ENCODE measurements around the gene METTL15.

GRCh38 chr11:28114731-28115130 is 6.5 kb downstream of the METTL15 start:
- TF ChIP-seq CTCF (IDR thresholded peaks at IDR 0.05) (no peak), POLR2A (IDR thresholded peaks at IDR 0.05) (no peak), EP300 (IDR thresholded peaks at IDR 0.05) (no peak)

All from ovary (tissue), 3 donors.